Osteoblast (primary cell): Measurements from ENCODE around the gene HLA-G. TPM values are rescaled to one million over a fixed set of nuclear protein-coding genes. Genes with fewer than 3 reads are reported as not detected.

Experiments used
- DNase-seq: peaks from one replicate; pipeline ENCODE4 v3.0.0; 2011; ENCODE audit warnings: low spot score, mixed read lengths; ENCODE audit not compliant: insufficient read length; ENCODE audit errors: missing footprints
- H2AFZ ChIP-seq: 2 replicates; pipeline ENCODE4 v1.6.0; 2011; ENCODE audit warnings: mild to moderate bottlenecking, low read length
- H3K27ac ChIP-seq: 2 replicates; pipeline ENCODE4 v1.5.1; 2011; ENCODE audit warnings: mild to moderate bottlenecking, low read depth, low read length, moderate library complexity
- H3K27me3 ChIP-seq: 2 replicates; pipeline ENCODE4 v1.6.0; 2012; ENCODE audit warnings: mild to moderate bottlenecking, control low read depth, inconsistent platforms, low read length, moderate library complexity; ENCODE audit not compliant: insufficient read depth
- H3K36me3 ChIP-seq: 2 replicates; pipeline ENCODE4 v1.5.1; 2011; ENCODE audit warnings: mild to moderate bottlenecking, low read length, control low read depth, moderate library complexity; ENCODE audit not compliant: insufficient read depth
- H3K4me1 ChIP-seq: 2 replicates; pipeline ENCODE4 v1.5.1; 2011; ENCODE audit warnings: mild to moderate bottlenecking, low read length, control low read depth, moderate library complexity; ENCODE audit not compliant: insufficient read depth
- H3K4me2 ChIP-seq: 2 replicates; pipeline ENCODE4 v1.6.0; 2011; ENCODE audit warnings: mild to moderate bottlenecking, low read length; ENCODE audit not compliant: insufficient read depth
- H3K4me3 ChIP-seq: fragments of 200-600 bp; sonication (generic); 3 replicates; pipeline ENCODE4 v1.5.1; 2012; ENCODE audit warnings: mild to moderate bottlenecking, low read length, inconsistent platforms; ENCODE audit not compliant: insufficient read depth
- H3K79me2 ChIP-seq: 2 replicates; pipeline ENCODE4 v1.6.0; 2012; ENCODE audit warnings: mild to moderate bottlenecking, low read length, control low read depth, inconsistent platforms; ENCODE audit not compliant: insufficient read depth
- H3K9me3 ChIP-seq: 2 replicates; pipeline ENCODE4 v1.5.1; 2011; ENCODE audit warnings: low read depth, low read length, control low read depth
- H4K20me1 ChIP-seq: 2 replicates; pipeline ENCODE4 v1.6.0; 2012; ENCODE audit warnings: mild to moderate bottlenecking, low read length, control low read depth; ENCODE audit not compliant: insufficient read depth
- total RNA-seq: library from RNA; depleted of rRNA; stranded (reverse); fragments of >200 nt; gene quantifications from 2 replicates; pipeline ENCODE4 v1.2.3, GENCODE V29; 2012
- TF ChIP-seq, protein P1 (sequence below): IDR thresholded peaks from 2 replicates; pipeline ENCODE4 v1.5.1; 2011; ENCODE audit warnings: mild to moderate bottlenecking, low read depth, low read length, moderate library complexity; ENCODE audit errors: extremely low read depth

HLA-G gene
- total RNA-seq, 1 donor: not detected

GRCh38 chr6:29864037-29864810 is 36.6 kb downstream of the HLA-G start:
- H3K4me1 ChIP-seq: no peaks in the 10 kb centered on the region
- no peak overlapping the region for H3K4me2 ChIP-seq
- H3K27ac ChIP-seq: no peak overlapping the region
- H3K79me2 ChIP-seq: no peaks in the 10 kb centered on the region
- H3K9me3 ChIP-seq: no peaks in the 10 kb centered on the region
- H3K36me3 ChIP-seq: no peaks in the 10 kb centered on the region
- H4K20me1 ChIP-seq: no peaks in the 10 kb centered on the region
- H3K4me3 ChIP-seq: no peak overlapping the region
- H2AFZ ChIP-seq: no peak overlapping the region
- no peak for DNase-seq
- peaks cover 30% of the 10 kb centered on the region for H3K27me3 ChIP-seq
- TF ChIP-seq, protein P1, sequence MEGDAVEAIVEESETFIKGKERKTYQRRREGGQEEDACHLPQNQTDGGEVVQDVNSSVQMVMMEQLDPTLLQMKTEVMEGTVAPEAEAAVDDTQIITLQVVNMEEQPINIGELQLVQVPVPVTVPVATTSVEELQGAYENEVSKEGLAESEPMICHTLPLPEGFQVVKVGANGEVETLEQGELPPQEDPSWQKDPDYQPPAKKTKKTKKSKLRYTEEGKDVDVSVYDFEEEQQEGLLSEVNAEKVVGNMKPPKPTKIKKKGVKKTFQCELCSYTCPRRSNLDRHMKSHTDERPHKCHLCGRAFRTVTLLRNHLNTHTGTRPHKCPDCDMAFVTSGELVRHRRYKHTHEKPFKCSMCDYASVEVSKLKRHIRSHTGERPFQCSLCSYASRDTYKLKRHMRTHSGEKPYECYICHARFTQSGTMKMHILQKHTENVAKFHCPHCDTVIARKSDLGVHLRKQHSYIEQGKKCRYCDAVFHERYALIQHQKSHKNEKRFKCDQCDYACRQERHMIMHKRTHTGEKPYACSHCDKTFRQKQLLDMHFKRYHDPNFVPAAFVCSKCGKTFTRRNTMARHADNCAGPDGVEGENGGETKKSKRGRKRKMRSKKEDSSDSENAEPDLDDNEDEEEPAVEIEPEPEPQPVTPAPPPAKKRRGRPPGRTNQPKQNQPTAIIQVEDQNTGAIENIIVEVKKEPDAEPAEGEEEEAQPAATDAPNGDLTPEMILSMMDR: no peak

GRCh38 chr6:29865631-29866030 is 38.0 kb downstream of the HLA-G start:
- H3K4me2 ChIP-seq: no peak overlapping the region
- TF ChIP-seq, protein P1: no peak
- no peaks in the 10 kb centered on the region for H3K9me3 ChIP-seq
- no peak overlapping the region for H3K4me3 ChIP-seq
- H4K20me1 ChIP-seq: no peaks in the 10 kb centered on the region
- no peaks in the 10 kb centered on the region for H3K36me3 ChIP-seq
- no peaks in the 10 kb centered on the region for H3K4me1 ChIP-seq
- H3K27me3 ChIP-seq: peaks cover 31% of the 10 kb centered on the region
- H3K27ac ChIP-seq: no peak overlapping the region
- H2AFZ ChIP-seq: no peak overlapping the region
- no peaks in the 10 kb centered on the region for H3K79me2 ChIP-seq
- peak; percentile 13 for DNase-seq

DNA sequence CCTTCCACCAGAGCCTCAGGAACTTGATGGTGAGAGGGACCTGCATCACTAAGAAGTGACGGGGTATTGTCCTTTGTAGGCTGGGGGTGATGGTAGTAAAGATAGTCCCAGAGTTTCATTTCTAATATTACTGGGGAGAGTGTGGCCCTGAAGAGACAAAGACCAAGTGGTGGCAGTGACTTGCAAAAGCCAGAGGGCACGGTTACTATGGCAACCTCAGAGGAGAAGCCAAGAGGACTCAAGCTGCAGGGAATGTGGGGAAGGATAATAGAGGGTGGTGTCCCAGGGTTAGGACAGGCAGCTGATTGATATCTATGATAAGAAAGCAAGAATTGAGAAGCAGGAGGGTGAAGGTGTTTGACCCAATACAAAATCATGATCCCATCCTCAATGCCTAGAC is 42.5 kb downstream of the HLA-G start:
- H3K36me3 ChIP-seq: no peaks in the 10 kb centered on the region
- H3K4me3 ChIP-seq: no peak overlapping the region
- no peak overlapping the region for H3K4me2 ChIP-seq
- H3K27ac ChIP-seq: no peak overlapping the region
- TF ChIP-seq, protein P1: no peak
- H3K79me2 ChIP-seq: no peaks in the 10 kb centered on the region
- H3K4me1 ChIP-seq: no peaks in the 10 kb centered on the region
- H3K27me3 ChIP-seq: peaks cover 21% of the 10 kb centered on the region
- H2AFZ ChIP-seq: no peak overlapping the region
- no peaks in the 10 kb centered on the region for H3K9me3 ChIP-seq
- DNase-seq: no peak
- no peaks in the 10 kb centered on the region for H4K20me1 ChIP-seq

DNA sequence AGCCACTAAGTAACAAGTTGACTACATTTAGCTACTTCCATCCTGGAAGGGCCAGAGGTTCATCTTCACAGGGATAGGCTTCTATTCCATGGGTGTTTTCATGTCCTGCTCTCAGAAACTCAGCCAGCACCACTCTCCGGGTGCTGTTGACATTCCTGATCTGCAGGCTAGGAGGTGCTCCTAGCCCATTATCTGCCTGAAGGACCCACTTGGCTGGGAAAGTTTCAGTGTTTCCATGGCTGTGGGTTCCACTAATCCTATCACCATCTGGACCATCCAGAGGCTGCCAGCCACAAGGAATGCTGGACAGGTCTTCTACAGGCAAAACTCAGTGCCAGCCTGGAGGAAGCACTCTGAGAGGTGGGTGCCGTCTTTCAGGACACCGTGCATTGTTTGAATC is 45.2 kb downstream of the HLA-G start:
- Histone ChIP-seq H3K27me3 (peaks cover 9% of the 10 kb centered on the region), H3K4me1 (no peaks in the 10 kb centered on the region), H3K36me3 (no peaks in the 10 kb centered on the region), H3K4me2 (no peak overlapping the region), H2AFZ (no peak overlapping the region), H3K79me2 (no peaks in the 10 kb centered on the region), H3K9me3 (no peaks in the 10 kb centered on the region), H3K27ac (no peak overlapping the region), H3K4me3 (no peak overlapping the region), H4K20me1 (no peaks in the 10 kb centered on the region)
- TF ChIP-seq, protein P1: no peak
- no peak for DNase-seq
